ENCODE results near the gene NAXE.
A peak's percentile ranks its signal among the peaks of the same experiment; 100 is the strongest.
"Not testable (repeated sequence)": the region's sequence is repeated elsewhere in the genome, so short reads cannot be mapped to it uniquely, and the experiment has no call there.

Gene NAXE

DNA sequence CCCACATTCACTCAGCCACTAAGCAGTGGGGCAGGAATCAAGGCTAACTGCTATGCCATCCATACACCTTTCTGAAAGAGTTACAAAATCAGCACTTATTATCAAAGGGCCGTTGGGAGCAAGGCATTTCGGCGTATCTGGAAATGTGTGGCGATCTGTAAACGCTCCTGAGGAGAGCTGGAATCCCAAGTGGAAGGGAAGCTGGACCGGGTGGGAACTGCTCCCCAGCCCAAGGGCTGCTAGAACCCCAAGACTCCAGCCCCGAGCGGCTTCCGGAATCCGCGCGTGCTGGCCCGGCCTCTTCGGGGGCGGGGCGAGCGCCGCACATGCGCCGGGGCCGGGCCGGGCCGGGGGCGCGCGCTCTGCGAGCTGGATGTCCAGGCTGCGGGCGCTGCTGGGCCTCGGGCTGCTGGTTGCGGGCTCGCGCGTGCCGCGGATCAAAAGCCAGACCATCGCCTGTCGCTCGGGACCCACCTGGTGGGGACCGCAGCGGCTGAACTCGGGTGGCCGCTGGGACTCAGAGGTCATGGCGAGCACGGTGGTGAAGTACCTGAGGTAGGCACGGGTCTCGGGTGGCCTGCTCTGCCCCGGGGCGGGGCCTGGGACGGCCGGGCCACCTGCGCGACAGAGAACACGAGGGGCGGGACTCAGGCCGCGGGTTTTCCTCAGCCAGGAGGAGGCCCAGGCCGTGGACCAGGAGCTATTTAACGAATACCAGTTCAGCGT is at the start of gene NAXE:
Gene NAXE (plus strand): TSS at position 345 of the 726 bp plus-strand sequence. CDS start 29 bp downstream, at position 374.
- DNase-seq (ENCODE audit: low read depth): peak; percentile 62

DNA sequence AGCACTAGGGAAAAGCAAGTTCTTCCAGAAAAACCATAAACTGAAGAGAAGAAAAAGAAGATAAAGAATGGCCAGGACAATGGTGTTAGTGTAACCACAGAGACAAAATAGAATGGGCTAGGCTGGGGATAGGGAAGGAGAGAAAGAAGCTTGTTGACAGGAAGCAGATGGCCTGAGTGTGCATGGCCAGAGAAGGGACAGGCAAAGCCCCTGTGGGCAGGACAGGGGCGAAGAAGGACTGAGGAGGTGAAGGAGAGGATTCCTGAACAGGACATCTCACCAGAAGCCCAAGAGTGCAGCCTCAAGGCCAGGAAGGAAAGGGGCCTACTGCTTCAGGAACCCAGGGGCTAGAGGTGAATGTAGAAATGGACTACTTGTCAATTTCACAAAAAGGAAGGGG is 48.5 kb upstream of the NAXE start:
- no peak for DNase-seq (ENCODE audit: low read depth)

DNA sequence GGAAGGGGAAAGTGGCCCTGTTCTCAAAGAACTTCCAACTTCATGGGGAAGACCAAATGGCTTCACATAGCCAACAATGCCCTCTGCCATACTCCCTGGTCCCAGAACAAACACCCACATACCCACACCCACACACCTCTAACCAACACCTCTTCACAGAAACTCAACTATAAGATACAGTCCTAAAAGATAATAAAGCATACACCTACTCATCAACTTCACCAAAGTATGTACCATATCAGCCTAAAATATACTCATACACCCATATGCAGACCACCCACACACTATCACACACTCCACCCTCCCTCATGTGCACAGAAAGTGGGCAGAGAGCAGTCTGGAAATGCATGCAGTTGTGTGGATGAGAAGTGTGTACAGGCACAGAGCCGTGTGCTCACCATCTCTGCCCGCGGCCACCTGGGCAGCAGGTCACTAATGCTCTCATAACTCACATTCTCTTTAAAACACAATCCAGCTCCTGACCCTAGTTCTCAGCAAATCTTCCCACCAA is 46.9 kb upstream of the NAXE start:
- DNase-seq (ENCODE audit: low read depth): no peak

DNA sequence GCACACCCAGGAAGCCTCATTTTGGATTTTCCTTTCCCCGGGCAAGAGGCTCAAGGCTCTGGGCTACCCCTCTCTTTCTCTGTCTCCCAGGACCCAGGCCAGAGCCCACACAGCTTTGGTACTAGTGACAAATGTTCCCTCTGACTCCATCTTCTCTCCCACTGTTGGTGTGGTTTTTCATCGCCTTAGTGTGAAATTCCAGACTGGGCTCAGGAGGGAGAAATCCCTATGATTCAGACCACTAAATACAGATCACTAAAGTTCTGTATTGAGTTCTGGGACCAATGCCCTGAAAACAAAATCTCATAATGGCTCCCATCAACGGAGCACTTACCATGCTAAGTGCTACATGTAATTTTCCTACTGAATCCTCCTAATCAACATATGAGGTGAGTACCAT is 45.3 kb upstream of the NAXE start:
- no peak for DNase-seq (ENCODE audit: low read depth)

DNA sequence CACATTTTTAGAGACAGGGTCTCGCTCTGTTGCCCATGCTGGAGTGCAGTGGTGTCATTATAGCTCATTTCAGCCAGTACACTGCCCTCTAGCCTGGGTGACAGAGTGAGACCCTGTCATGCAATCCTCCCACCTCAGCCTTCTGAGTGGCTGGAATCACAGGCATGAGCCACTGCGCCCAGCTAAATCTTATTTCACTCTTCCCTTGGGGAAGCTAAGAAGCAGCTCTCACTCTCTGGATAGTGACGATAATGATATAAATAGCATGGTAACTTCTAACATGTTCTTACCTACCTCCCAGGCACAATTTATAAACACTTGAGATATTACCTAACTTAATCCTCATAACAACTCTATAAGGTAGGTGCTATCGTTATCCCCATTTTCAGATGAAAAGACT is 44.1 kb upstream of the NAXE start:
- DNase-seq (ENCODE audit: low read depth): no peak

DNA sequence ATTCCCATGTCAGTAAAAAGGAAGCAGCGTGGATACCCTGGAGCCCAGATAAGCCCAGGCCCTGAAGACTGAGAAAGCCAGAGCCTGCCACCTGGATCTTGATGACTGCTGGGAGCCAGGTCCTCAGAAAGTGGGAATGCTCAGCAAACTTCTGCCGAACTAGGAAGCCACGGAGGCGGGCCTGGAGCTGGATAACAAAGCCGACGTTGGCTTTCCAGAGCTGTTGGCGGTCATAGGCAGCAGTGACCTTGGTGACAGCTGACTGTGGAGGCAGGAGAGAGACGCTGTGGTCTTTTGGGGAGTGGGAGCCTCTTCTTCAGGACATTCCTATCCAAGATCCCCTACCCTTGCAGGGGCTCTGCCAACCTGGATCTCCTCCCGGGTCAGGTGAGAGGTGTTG is 43.6 kb upstream of the NAXE start:
- DNase-seq (ENCODE audit: low read depth): no peak

DNA sequence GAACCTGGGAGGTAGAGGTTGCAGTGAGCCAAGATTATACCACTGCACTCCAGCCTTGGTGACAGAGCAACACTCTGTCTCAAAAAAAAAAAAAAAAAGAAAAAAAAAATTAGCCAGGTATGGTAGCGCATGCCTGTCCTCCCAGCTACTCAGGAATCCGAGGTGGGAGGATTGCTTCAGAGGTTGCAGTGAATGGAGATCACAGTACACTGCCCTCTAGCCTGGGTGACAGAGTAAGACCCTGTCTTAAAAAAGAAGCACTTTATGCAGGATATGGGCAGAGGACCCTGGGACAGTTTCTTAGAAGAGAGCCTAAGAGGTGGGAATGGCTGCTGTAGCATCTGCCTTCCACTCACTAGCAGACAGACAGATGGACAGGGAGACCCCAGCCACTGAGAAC is 42.2 kb upstream of the NAXE start:
- DNase-seq (ENCODE audit: low read depth): no peak

DNA sequence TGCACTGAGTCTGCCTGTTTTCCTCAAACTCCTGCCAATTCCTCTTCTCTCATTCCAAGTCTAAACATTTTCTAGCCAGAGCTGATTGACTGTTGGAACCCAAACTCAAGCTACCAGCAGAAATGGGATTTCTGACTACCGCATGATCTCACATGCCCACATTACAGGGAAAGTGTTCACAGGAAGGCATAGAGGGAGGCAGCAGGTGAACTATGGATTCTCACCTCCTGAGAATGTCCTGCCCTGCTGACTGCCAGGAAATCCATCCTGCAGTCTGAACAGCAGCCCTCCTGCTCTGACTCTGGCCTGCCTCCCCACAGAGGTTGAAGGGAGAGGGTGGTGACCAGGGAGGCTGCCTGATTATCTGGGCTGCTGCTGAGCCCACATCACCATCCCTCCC is 41.7 kb upstream of the NAXE start:
- no peak for DNase-seq (ENCODE audit: low read depth)

DNA sequence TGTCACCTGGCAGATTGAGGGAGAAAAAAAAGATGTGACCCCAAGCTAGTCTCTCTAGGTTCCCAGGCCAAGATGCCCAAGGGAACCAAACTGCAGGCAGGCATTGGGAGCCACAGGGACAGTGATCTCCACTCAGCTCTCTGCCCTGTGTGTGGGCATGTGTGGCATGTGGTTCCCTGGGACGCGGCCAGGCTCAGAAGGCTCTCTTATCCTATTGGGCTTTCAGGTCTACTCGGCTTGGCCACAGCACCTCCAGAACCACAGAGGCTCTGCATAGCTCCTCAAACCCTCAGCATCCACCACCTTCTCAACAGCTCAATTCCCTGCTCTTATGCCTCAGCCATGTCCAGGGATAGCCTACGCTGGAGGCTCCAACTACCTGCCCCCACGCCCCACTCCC is 41.2 kb upstream of the NAXE start:
- DNase-seq (ENCODE audit: low read depth): no peak

DNA sequence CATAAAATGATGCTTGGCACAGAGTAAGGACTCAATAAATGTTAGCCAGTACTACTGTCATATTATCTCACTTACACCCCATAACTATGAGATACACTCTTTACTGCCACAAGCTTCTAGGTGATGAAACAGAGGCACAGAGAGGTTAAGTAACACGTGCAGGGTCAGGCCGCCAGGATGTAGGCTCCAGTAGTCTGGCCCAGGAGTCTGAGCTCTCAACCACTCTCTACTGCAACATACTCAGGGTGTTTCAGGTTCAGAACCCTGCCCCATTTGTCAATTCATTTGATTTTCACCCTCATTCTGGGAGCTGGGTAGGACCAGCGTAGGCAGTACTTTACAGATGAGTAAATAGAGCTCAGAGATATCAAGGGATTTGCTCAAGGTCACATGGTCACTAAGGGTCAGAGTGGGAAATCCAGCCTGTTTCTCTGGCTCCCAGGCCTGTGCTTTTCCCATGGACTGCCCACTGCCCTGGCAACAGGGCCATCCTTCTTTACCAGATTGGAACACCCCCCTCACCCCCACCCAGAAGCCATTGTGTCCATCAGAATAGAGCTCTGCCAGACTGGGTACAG is 40.4 kb upstream of the NAXE start:
- DNase-seq (ENCODE audit: low read depth): no peak

DNA sequence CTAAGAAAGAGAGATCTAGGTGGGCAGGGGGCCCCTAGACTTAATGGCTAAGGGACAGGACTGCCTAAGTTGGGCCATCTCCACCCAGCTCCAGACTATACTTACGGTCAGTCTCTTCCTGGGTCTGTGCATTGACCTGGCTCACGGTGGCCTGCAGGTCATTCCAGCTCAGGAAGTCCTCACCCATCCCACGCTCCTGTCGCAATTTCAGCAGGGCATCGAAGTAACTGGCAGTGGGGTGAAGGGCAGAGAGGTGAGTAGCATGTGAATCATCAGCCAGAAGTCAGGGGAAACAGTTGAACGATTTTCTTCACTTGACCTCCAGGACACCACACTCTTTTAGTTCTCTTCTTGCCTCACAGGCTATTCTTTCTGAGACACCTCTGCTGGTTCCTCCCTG is 39.7 kb upstream of the NAXE start:
- no peak for DNase-seq (ENCODE audit: low read depth)

DNA sequence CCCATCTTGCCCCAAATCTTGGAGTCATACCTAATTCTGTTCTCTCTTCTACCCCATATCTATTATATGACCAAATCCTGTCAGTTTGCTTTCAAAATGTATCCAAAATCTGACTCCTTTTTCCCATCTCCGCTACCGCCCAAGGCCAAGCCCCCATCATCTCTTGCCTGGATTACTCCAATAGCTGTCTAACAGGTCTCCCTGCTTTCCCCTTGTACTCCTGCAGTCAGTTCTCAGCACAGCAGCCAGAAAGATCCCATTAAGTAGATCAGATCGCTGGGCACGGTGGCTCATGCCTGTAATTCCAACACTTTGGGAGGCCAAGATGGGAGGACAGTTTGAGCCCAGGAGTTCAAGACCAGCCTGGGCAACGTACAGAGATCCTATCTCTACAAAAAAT is 39.1 kb upstream of the NAXE start:
- DNase-seq (ENCODE audit: low read depth): no peak

DNA sequence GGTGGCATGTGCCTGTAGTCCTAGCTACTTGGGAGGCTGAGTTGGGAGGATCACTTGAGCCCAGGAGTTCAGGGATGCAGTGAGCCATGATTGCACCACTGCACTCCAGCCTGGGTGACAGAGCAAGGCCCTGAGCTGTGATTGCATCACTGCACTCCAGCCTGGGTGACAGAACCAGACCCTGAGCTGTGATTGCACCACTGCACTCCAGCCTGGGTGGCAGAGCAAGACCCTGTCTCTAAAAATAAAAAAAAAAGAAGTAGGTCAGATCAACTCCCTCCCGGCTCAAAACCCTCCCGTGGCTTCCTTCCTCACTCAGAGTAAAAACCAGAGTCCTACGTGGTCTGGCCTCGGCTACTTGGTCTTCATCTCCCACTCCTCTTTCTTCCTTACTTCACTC is 38.6 kb upstream of the NAXE start:
- DNase-seq (ENCODE audit: low read depth): not testable (repeated sequence)

DNA sequence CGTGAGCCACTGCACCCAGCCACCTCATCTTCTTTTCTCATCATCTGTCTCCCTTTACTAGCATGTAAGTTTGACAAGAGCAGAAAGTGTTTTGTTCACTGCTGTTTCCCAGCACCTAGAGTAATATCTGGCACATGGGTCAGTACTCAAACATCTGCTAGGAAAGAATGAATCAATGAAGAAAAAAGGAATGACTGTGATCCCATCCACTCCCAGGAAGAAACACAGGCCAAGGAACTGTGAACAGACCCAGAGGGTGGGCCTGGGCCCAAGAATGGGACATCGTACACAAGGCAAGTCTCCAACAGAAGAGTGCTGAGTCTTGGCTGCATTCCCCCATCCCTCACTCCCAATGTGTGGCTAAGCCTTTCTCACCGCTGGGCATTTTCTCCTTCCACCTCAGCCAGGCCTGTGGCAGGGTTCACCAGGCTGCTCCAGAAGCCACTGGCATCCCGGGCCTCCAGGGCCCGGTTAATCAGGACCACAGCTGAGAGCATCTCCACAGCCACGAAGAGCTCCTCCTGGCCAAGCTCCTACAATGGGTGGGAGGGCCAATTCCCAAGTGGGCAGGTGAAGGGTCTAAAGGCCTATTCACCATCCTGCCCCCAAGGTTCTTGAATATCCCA is 37.6 kb upstream of the NAXE start:
- no peak for DNase-seq (ENCODE audit: low read depth)

DNA sequence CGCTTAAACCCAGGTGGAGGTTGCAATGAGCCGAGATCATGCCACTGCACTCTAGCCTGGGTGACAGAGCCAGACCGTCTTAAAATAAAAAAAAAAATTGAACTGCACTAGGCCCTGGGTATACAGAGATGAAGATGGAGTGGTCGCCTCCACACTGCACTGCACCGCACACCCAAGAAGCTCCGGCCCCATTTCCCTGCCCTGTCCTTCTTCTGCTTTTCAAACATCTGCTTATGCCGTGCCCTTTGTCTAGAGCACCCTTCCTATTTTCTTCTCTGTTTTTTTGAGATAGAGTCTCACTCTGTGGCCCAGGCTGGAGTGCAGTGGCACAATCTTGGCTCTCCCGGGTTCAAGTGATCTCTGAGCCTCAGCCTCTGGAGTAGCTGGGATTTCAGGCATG is 36.6 kb upstream of the NAXE start:
- no peak for DNase-seq (ENCODE audit: low read depth)

DNA sequence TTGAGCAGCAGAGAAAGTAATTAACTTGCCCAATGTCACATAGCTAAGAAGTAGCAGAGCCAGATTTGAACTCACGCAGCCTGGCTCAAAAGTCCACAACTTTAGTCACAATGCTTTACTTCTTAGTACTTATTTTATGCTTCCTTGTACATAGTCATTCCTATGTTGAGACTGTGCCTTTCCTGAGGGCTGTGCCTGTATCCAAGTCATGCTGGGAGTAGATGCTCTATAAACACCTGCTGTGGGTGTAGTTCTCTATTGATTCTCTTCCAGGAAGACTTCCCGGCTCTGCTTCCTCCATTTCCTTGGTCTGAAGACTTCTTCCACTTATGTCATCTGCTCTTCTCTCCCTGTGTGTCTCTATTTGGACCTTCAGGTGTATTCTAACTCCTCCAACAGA is 35.9 kb upstream of the NAXE start:
- no peak for DNase-seq (ENCODE audit: low read depth)

DNA sequence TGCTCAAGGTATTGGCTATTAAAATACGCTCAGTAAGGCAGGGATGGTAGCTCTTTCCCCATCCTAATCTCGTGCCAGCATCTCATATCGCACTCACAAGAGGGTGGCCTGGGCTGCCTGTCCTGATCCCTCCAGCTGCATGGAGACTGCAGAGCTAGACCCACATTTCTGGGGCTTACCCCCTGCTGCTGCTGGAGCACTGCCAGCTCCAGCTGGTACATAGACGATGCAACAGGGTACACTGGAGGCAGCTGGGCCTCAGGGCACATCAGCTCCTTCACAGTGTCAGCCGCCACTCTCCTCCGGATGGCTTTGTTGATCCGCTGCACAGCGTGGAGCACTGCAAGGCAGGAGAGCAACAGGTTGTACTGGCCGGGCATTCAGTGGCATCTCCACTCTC is 35.2 kb upstream of the NAXE start:
- DNase-seq (ENCODE audit: low read depth): no peak

DNA sequence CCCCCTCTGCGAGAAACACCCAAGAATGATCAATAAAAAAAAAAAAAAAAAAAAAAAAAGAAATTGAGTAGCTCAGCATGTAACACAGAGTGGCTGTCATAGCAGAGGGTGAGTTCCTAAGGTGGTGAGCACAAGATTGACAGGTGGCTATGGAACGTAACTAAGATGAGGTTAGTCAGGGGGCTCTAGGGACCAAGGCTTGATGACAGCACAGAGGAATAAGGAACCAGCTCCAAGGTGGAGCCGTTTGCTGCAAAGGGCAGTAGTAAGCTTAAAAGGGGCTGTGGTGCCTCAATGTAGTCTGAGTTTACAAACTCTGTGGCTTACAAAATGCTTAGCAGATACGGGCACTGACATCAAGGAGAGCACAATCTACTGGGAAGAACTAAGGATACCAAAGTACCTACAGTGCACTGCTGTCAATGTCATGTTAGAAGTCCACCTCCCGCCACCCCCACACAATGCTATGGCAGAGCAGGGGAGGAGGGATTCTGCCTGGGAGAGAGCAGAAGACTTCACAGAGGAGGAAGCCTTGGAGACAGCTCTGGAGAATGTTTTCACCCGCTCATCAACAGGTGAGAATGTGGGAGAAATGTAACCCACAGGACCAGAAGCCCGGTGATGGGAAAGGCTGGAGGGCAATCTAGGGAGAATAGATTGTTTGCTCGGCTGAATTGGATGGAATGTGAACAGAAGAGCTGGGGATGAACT is 32.3 kb upstream of the NAXE start:
- no peak for DNase-seq (ENCODE audit: low read depth)

DNA sequence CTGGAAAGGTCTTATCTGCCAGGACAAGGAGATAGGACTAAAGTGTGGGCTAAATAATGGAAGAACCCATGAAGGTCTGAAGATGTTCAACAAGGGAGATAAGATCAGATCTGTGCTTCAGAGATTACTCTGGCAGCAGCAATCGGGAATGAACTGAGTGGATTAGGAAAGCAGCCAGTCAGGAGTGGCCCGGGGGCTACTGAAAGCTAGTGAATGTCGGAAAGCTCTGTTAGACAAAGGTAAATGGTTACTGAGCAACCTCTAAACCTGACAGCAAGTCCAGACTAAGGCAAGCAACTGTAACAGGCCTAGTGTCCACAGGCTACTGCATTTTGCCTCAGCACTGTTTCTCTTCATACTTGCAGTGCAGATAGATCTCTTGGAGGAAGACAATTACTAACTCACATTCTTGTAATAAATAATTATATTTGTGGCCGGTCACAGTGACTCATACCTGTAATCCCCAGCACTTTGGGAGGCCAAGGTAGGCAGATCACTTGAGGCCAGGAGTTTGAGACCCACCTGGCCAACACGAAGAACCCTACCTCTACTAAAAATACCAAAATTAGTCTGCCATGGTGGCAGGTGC is 31.7 kb upstream of the NAXE start:
- DNase-seq (ENCODE audit: low read depth): no peak

DNA sequence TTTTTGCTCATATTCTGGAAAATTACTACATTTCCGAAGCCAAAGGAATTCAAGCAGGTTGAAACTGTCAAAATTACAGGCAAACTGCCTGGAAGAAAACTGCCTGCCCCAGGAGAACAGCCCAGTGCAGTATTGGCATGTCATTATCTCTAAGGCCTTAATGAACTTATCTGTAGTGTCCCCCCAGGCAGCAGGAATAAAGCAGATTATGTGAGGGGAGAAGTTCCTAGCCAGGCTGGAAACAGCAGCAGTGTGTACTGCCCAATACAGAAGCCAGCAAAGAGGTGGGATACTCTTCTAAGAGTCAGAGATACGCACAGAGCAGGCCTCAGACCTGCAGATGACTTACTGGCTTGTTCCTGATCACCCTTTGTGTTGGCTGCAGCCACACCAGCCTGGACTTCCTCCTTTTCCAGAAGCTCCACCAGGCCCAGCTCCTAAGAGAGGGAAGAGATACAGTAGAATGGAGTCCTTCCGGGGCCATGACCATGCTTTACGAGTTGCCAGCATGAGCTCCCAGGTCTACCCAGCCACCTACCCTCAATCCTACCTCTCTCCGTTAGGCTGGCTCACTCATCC is 30.9 kb upstream of the NAXE start:
- DNase-seq (ENCODE audit: low read depth): no peak

DNA sequence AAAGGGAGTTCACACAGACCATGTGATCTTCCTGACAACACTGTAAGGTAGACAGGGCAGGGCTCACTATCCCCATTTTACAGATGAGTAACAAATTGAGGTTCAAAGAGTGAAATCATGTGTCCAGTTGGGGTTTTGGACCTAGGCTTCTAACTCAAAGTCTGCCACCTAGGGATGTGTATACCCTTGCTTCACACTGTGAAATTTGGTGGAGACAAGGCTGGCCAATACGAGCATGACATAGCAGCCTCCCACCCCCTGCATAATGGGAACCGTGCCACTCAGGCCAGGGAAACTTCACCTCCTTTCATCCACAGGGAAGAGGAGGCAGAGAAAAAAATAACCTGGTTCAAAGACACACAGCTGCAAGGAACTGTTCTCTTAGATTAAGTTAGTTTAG is 26.1 kb upstream of the NAXE start:
- no peak for DNase-seq (ENCODE audit: low read depth)

DNA sequence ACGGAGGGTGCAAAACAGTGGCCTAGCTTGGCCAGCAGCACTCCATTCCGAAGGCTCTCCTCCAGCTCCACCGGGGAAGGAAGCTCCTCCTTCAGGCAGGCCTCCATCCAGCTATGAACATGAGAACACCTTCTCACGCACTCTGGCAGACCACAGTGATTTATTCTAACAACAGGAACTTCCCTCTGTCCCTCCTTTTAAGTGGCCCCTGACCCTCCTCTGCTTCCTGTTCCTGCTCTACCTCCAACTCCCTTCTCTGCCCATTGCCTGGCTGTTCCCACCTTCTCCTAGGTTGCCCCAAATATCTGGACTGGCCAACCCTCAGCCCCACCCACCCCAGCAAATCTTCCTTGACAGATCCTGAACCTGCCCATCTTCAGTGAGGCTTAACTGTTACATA is 25.1 kb upstream of the NAXE start:
- DNase-seq (ENCODE audit: low read depth): no peak
